DND-41 (cell line): ENCODE measurements around the gene ACKR3.

Experiments
- ATAC-seq: fragments of 200-7000 bp; cut with Tn5 transposase; 3 replicates; pipeline ENCODE4 v1.9.1; 2021; ENCODE audit warnings: low read depth; ENCODE audit not compliant: insufficient read depth
- DNase-seq: peaks from one replicate; pipeline ENCODE4 v3.0.0-alpha.2; 2020
- H2AFZ ChIP-seq: 2 replicates; pipeline ENCODE4 v1.6.0; 2012; ENCODE audit warnings: low read depth, low read length
- H3K27ac ChIP-seq: 2 replicates; pipeline ENCODE4 v1.5.1; 2012; ENCODE audit warnings: low read length, inconsistent platforms
- H3K27me3 ChIP-seq: fragments of 200-600 bp; sonication (generic); 2 replicates; pipeline ENCODE4 v1.6.0; 2012; ENCODE audit warnings: low read length, mild to moderate bottlenecking, inconsistent platforms; ENCODE audit not compliant: insufficient read depth, poor library complexity
- H3K36me3 ChIP-seq: 2 replicates; pipeline ENCODE4 v1.5.1; 2012; ENCODE audit warnings: low read length, inconsistent platforms; ENCODE audit not compliant: insufficient read depth
- H3K4me1 ChIP-seq: 2 replicates; pipeline ENCODE4 v1.5.1; 2012; ENCODE audit warnings: mild to moderate bottlenecking, low read length; ENCODE audit not compliant: insufficient read depth
- H3K4me2 ChIP-seq: 2 replicates; pipeline ENCODE4 v1.6.0; 2012; ENCODE audit warnings: mild to moderate bottlenecking, moderate library complexity, low read length, inconsistent platforms; ENCODE audit not compliant: insufficient read depth
- H3K4me3 ChIP-seq, 2 experiments: fragments of 200-600 bp in 1 of 2; shearing (Covaris generic) in 1 of 2; 2 replicates each; pipeline ENCODE4 v1.5.1; 2012 to 2016; ENCODE audit warnings: inconsistent platforms in 2 of 2, low read length in 2 of 2, mild to moderate bottlenecking in 2 of 2, low read depth in 1 of 2, moderate library complexity in 1 of 2
- H3K79me2 ChIP-seq: 2 replicates; pipeline ENCODE4 v1.6.0; 2012; ENCODE audit warnings: low read length, inconsistent platforms; ENCODE audit not compliant: insufficient read depth
- H3K9ac ChIP-seq: 2 replicates; pipeline ENCODE4 v1.6.0; 2012; ENCODE audit warnings: low read depth, mild to moderate bottlenecking, inconsistent platforms, low read length, moderate library complexity
- H3K9me3 ChIP-seq: 2 replicates; pipeline ENCODE4 v1.5.1; 2012; ENCODE audit warnings: low read length, moderate library complexity, mild to moderate bottlenecking, inconsistent platforms; ENCODE audit not compliant: insufficient read depth, severe bottlenecking
- H4K20me1 ChIP-seq: 2 replicates; pipeline ENCODE4 v1.6.0; 2012; ENCODE audit warnings: low read length; ENCODE audit not compliant: insufficient read depth
- EZH2 ChIP-seq: IDR thresholded peaks from 3 replicates; pipeline ENCODE4 v1.6.1; 2012; ENCODE audit warnings: borderline replicate concordance, low read depth, mild to moderate bottlenecking, moderate library complexity, low read length, inconsistent platforms; ENCODE audit not compliant: severe bottlenecking
- TF ChIP-seq, protein P1 (sequence below): IDR thresholded peaks from 2 replicates; pipeline ENCODE4 v1.5.1; 2012; ENCODE audit warnings: borderline replicate concordance, low read length, moderate library complexity, mild to moderate bottlenecking; ENCODE audit not compliant: poor library complexity, severe bottlenecking; ENCODE audit errors: extremely low read depth

The ACKR3 gene

DNA sequence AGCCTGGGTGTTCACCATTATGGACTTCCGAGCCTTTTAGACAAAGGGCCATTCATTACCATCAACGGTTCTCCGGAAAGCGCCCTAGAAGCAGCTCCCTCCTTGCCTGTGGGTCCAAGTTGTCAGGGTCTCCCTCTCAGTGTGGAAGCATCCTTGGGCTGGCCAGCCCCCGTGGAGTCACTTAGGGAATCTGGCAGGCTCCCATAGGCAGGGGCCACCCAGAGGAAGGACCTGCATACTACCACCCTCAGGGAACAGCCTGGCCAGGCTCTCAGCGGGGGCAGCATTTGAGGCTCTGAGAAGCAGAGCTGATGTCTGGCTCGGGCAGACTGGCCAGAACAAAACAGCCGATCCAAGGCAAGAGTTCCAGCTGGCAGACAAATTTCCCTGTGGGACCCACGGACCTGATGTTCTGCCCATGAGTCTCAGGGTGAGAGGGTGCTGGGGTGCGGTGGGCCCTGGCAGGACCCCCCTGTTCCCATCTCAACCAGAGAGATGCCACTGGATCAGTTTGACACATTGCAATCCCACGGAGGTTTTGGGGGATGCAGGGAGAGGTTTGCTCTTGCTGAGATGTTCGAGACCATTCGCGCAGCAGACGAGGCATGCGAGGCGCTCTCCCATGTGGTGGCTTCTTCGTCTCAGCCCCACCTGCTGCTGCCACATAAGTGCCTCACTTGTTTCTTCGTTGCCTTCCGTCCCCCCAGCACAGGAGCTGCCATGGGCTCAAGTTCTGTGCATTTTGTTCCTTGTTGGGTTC lies 56.9 kb downstream of the ACKR3 start:
- no peak for ATAC-seq
- no peaks in the 10 kb centered on the region for H3K4me1 ChIP-seq

DNA sequence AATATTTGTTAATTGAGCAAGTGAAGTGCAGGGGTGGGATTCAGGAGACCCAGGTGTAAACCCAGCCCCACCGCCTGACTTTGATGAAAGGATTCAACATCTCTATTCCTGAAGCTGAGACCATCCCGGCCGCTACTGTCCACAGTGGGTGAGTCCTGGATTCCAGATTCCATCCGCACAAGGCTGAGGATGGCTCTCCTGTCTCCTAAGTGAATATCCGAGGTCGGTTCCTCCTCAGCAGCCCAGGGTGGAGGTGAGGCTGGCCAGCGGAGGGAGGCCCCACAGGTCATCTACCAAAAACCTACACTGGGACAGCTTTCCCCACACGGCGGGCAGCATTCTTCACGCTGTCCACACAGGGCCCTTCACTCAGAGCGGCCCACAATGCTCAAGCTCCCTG lies 57.6 kb downstream of the ACKR3 start:
- no peaks in the 10 kb centered on the region for H3K79me2 ChIP-seq
- DNase-seq (no peak), ATAC-seq (no peak)
- H3K4me1 ChIP-seq = peaks cover 2% of the 10 kb centered on the region; the same call in 1 of the 2 replicates
- H3K9me3 ChIP-seq = no peaks in the 10 kb centered on the region
- H3K4me2 ChIP-seq = no peak overlapping the region
- no peak overlapping the region for H3K9ac ChIP-seq
- H4K20me1 ChIP-seq = no peaks in the 10 kb centered on the region
- no peak overlapping the region for H3K27ac ChIP-seq
- H2AFZ ChIP-seq = no peak overlapping the region
- H3K4me3 ChIP-seq = no peak overlapping the region
- H3K27me3 ChIP-seq = peaks cover 4% of the 10 kb centered on the region
- no peaks in the 10 kb centered on the region for H3K36me3 ChIP-seq
- TF ChIP-seq EZH2 = no peak
- TF ChIP-seq, protein P1, sequence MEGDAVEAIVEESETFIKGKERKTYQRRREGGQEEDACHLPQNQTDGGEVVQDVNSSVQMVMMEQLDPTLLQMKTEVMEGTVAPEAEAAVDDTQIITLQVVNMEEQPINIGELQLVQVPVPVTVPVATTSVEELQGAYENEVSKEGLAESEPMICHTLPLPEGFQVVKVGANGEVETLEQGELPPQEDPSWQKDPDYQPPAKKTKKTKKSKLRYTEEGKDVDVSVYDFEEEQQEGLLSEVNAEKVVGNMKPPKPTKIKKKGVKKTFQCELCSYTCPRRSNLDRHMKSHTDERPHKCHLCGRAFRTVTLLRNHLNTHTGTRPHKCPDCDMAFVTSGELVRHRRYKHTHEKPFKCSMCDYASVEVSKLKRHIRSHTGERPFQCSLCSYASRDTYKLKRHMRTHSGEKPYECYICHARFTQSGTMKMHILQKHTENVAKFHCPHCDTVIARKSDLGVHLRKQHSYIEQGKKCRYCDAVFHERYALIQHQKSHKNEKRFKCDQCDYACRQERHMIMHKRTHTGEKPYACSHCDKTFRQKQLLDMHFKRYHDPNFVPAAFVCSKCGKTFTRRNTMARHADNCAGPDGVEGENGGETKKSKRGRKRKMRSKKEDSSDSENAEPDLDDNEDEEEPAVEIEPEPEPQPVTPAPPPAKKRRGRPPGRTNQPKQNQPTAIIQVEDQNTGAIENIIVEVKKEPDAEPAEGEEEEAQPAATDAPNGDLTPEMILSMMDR = no peak

More for the DNA sequence above, 56.9 kb downstream of the ACKR3 start:
- Histone ChIP-seq H3K9me3 (no peaks in the 10 kb centered on the region), H4K20me1 (no peaks in the 10 kb centered on the region), H3K27ac (no peak overlapping the region), H3K27me3 (no peaks in the 10 kb centered on the region), H3K9ac (no peak overlapping the region), H3K4me3 (no peak overlapping the region), H3K36me3 (no peaks in the 10 kb centered on the region), H3K79me2 (no peaks in the 10 kb centered on the region), H2AFZ (no peak overlapping the region), H3K4me2 (no peak overlapping the region)
- no peak for DNase-seq
- no peak for TF ChIP-seq EZH2
- TF ChIP-seq, protein P1 = no peak

DNA sequence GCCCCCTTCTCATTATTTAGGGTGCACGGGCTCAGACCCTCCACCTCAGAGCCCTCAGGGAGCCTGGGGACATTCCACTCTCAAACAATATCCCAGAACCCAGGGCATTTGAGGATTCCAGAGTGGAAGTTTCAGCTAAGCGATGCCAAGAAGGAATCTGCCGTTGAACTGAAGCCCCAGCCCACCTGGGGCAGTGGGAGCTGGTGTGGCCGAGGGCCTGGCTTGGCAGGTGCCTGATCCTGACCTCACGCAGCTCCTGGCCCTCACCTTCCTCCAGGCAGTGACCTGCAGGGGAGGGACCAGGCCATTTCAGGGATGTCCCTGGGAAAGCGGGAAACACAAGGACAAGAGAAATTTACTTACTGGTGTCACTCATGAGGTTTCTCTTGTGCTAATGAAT lies 58.2 kb downstream of the ACKR3 start:
- H3K36me3 ChIP-seq = no peaks in the 10 kb centered on the region
- H3K9ac ChIP-seq = no peak overlapping the region
- no peaks in the 10 kb centered on the region for H4K20me1 ChIP-seq
- no peak overlapping the region for H3K4me2 ChIP-seq
- no peaks in the 10 kb centered on the region for H3K9me3 ChIP-seq
- TF ChIP-seq, protein P1 = no peak
- no peak for TF ChIP-seq EZH2
- no peak for DNase-seq
- H3K4me3 ChIP-seq = no peak overlapping the region
- peaks cover 3% of the 10 kb centered on the region; the same call in 1 of the 2 replicates for H3K4me1 ChIP-seq
- H2AFZ ChIP-seq = no peak overlapping the region
- no peak overlapping the region for H3K27ac ChIP-seq
- ATAC-seq = no peak
- H3K79me2 ChIP-seq = no peaks in the 10 kb centered on the region
- H3K27me3 ChIP-seq = peaks cover 4% of the 10 kb centered on the region
